Endothelial cell of umbilical vein (primary cell): ENCODE results near the gene KATNB1. TPM values are rescaled to one million over a fixed set of nuclear protein-coding genes. Genes with fewer than 3 reads are reported as not detected.

Experiments used
- BruUV-seq: library from RNA; stranded (reverse); fragments of 400-500 nt; replicated peaks from 2 replicates; lab custom pipeline; 2021; lab: Mats Ljungman, UMichigan
- CTCF ChIA-PET: fragments of 300-600, 350-600 bp; sonication (Branson Sonifier 250); formaldehyde crosslinking; loops from one replicate; lab custom pipeline; 2021; ENCODE audit warnings: antibody characterized with exemption, inconsistent platforms; lab: Charles Lee
- POLR2A ChIA-PET: fragments of 300-600, 350-600 bp; sonication (Branson Sonifier 250); formaldehyde crosslinking; loops from one replicate; lab custom pipeline; 2021; ENCODE audit warnings: antibody characterized with exemption, inconsistent platforms; lab: Charles Lee
- DNase-seq: peaks from one replicate; pipeline ENCODE4 v3.0.0-alpha.2; 2011; ENCODE audit warnings: low read depth, low spot score
- FAIRE-seq: peaks from 2 replicates; lab custom pipeline; 2011; peaks lifted over from hg19 to GRCh38; lab: Jason Lieb, UNC
- H2AFZ ChIP-seq: 2 replicates; pipeline ENCODE4 v1.6.0; 2012; ENCODE audit warnings: low read depth, low read length, control low read depth, inconsistent platforms
- H3K27ac ChIP-seq: 2 replicates; pipeline ENCODE4 v1.5.1; 2011; ENCODE audit warnings: low read depth, mild to moderate bottlenecking, control low read depth, low read length, moderate library complexity; ENCODE audit not compliant: insufficient read depth
- H3K27me3 ChIP-seq, 2 experiments: 2 replicates each; pipeline versions ENCODE4 v1.6.0 to v1.6.1; 2011; ENCODE audit warnings: low read length in 2 of 2, mixed read lengths in 1 of 2; ENCODE audit not compliant: control insufficient read depth in 2 of 2, insufficient read depth in 2 of 2
- H3K36me3 ChIP-seq, 2 experiments: 2 replicates in 1 of 2; 3 replicates in 1 of 2; pipeline ENCODE4 v1.5.1; 2011; ENCODE audit warnings: low read length in 2 of 2, mild to moderate bottlenecking in 1 of 2, moderate library complexity in 1 of 2; ENCODE audit not compliant: control insufficient read depth in 2 of 2, insufficient read depth in 2 of 2; ENCODE audit errors: extremely low read depth in 1 of 2
- H3K4me1 ChIP-seq: 3 replicates; pipeline ENCODE4 v1.5.1; 2011; ENCODE audit warnings: mild to moderate bottlenecking, low read length; ENCODE audit not compliant: control insufficient read depth, insufficient read depth; ENCODE audit errors: extremely low read depth
- H3K4me2 ChIP-seq: 2 replicates; pipeline ENCODE4 v1.6.1; 2011; ENCODE audit warnings: low read length, control low read depth, mixed read lengths; ENCODE audit not compliant: insufficient read depth
- H3K4me3 ChIP-seq, 3 experiments: fragments of 200-600 bp in 1 of 3; sonication (generic), shearing (Covaris generic) in 1 of 3; replicated peaks in 1 of 3; 2 replicates each; pipeline ENCODE4 v1.5.1; 2011 to 2016; ENCODE audit warnings: control low read depth in 3 of 3, low read length in 3 of 3, mild to moderate bottlenecking in 2 of 3, inconsistent platforms in 1 of 3, low read depth in 1 of 3, moderate library complexity in 1 of 3; ENCODE audit not compliant: insufficient read depth in 1 of 3
- H3K79me2 ChIP-seq: 2 replicates; pipeline ENCODE4 v1.6.0; 2012; ENCODE audit warnings: low read length, inconsistent platforms; ENCODE audit not compliant: control insufficient read depth, insufficient read depth
- H3K9ac ChIP-seq: replicated peaks from 2 replicates; pipeline ENCODE3; 2011; ENCODE audit warnings: low read length, control low read depth; ENCODE audit not compliant: insufficient read depth; ENCODE audit errors: extremely low read depth
- H3K9me1 ChIP-seq: replicated peaks from 3 replicates; pipeline ENCODE4 v1.6.0; 2011; ENCODE audit warnings: mild to moderate bottlenecking, low read length; ENCODE audit not compliant: control insufficient read depth, insufficient read depth; ENCODE audit errors: extremely low read depth
- H3K9me3 ChIP-seq: replicated peaks from 2 replicates; pipeline ENCODE4 v1.5.1; 2012; ENCODE audit warnings: low read length, inconsistent platforms; ENCODE audit not compliant: control insufficient read depth, insufficient read depth
- H4K20me1 ChIP-seq: replicated peaks from 2 replicates; pipeline ENCODE3; 2011; ENCODE audit warnings: mild to moderate bottlenecking, low read length; ENCODE audit not compliant: control insufficient read depth, insufficient read depth; ENCODE audit errors: extremely low read depth
- EZH2 ChIP-seq: IDR thresholded peaks from 2 replicates; pipeline ENCODE4 v1.6.1; 2012; ENCODE audit warnings: borderline replicate concordance, low read depth, mild to moderate bottlenecking, moderate library complexity, low read length, inconsistent platforms; ENCODE audit not compliant: severe bottlenecking
- FOS ChIP-seq: IDR thresholded peaks from 2 replicates; pipeline ENCODE4 v1.6.1; 2011; ENCODE audit warnings: mild to moderate bottlenecking, low read length, moderate library complexity, borderline replicate concordance; ENCODE audit not compliant: insufficient read depth
- GATA2 ChIP-seq: IDR thresholded peaks from 2 replicates; pipeline ENCODE4 v1.7.0; 2011; ENCODE audit warnings: low read depth, mild to moderate bottlenecking, moderate library complexity, mixed read lengths, low read length; ENCODE audit not compliant: insufficient read length, insufficient read depth
- JUN ChIP-seq: IDR thresholded peaks from 2 replicates; pipeline ENCODE4 v1.6.1; 2011; ENCODE audit warnings: borderline replicate concordance, low read depth; ENCODE audit not compliant: insufficient read length, insufficient read depth
- MYC ChIP-seq: IDR thresholded peaks from one replicate; pipeline ENCODE4 v1.6.1; 2011; ENCODE audit warnings: mild to moderate bottlenecking, low read depth, low read length
- POLR2A ChIP-seq: IDR thresholded peaks from 2 replicates; pipeline ENCODE4 v1.6.1; 2012; ENCODE audit warnings: low read depth, mild to moderate bottlenecking, control low read depth, low read length
- POLR2AphosphoS5 ChIP-seq: IDR thresholded peaks from 2 replicates; pipeline ENCODE4 v1.6.1; 2012; ENCODE audit warnings: low read depth, mild to moderate bottlenecking, control low read depth, low read length, moderate library complexity; ENCODE audit not compliant: insufficient read depth
- dilution Hi-C: fragments of 300-500 bp; cut with MboI; formaldehyde crosslinking; loops from one replicate; pipeline ENCODE4 v1.15.0; 2019; ENCODE audit warnings: low sequenced_read_pairs; ENCODE audit not compliant: extremely low pct_ligation_motif_present
- intact Hi-C: fragments of 100-400 bp; cut with micrococcal nuclease; formaldehyde crosslinking; loops from one replicate; pipeline ENCODE4 v1.10.0; 2022
- polyA plus RNA-seq, 4 experiments: library from polyadenylated mRNA; depleted of rRNA in 3 of 4; stranded (reverse) in 3 of 4; unstranded in 1 of 4; fragments of >200 nt; gene quantifications; 2 replicates each; pipeline versions ENCODE4 v1.2.1 to v1.2.3, GENCODE V29; 2011 to 2012; ENCODE audit warnings: missing spikeins in 1 of 4
- total RNA-seq: library from RNA; stranded (reverse); gene quantifications from 2 replicates; pipeline ENCODE4 v1.2.3, GENCODE V29; 2021
- TF ChIP-seq, protein P1 (sequence below), 2 donors: IDR thresholded peaks; 1 replicate in 1 of 2; 2 replicates in 1 of 2; pipeline ENCODE4 v1.5.1; 2011; ENCODE audit warnings: low read length in 2 of 2, mild to moderate bottlenecking in 2 of 2, moderate library complexity in 2 of 2, control low read depth in 1 of 2, inconsistent platforms in 1 of 2, low read depth in 1 of 2; ENCODE audit not compliant: insufficient read depth in 1 of 2; ENCODE audit errors: extremely low read depth in 1 of 2
- TF ChIP-seq, protein P2 (sequence below): IDR thresholded peaks from 2 replicates; pipeline ENCODE4 v1.6.1; 2011; ENCODE audit not compliant: insufficient read depth, insufficient read length

KATNB1 gene
- total and polyA plus RNA-seq, 2 donors (not counting 3 experiments of a cell fraction or from before 2014, with no cell fraction given) = 25.9 to 35.9 TPM

DNA sequence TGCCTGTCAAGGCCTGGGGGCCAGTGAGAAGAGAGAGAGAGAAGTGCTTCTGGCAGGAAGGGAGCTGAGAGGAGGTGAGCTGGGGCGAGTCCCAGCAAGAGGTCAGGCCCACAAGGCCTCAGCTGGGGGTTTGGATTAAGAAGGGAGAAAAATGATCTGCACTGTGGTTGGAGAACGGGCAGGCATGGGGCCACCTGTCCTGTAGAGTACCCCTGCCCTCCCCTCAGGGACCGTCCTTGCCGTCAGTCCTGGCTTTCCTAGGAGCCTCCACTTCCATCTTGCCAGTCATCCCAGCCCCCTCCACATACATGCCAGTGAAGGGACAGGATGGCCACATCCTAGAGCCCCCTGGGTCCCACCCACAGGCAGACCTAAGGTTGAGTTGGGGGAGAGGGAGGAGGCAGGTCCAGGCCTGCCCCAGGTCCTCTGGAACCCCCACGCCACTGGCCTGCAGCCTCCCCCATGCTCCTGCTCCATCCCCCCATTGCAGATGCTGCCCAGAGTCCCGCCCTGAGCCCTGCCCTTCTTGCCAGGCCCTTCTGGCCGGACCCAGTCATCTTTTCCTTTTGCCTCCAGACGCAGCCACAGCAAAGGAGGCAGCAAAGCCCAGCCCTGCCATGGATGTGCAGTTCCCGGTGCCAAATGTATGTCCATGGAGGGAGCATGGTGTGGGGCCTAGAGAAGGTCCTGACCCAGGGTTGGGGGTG lies 18.9 kb downstream of the KATNB1 start:
- DNase-seq (no peak), FAIRE-seq (no peak)
- BruUV-seq = no TSS peak
- Histone ChIP-seq H3K36me3 (peaks cover 0 to 27% of the 10 kb centered on the region in 2 experiments), H3K9me3 (no peaks in the 10 kb centered on the region), H3K79me2 (no peaks in the 10 kb centered on the region), H3K4me1 (no peaks in the 10 kb centered on the region), H3K27ac (no peak overlapping the region), H3K9ac (no peak overlapping the region), H2AFZ (no peak overlapping the region), H4K20me1 (no peaks in the 10 kb centered on the region), H3K4me3 (no peak overlapping the region), H3K27me3 (no peaks in the 10 kb centered on the region), H3K9me1 (no peaks in the 10 kb centered on the region), H3K4me2 (no peak overlapping the region)
- intact Hi-C loops = no loop called here
- no peak for TF ChIP-seq MYC
- no peak for TF ChIP-seq EZH2
- TF ChIP-seq, protein P1, sequence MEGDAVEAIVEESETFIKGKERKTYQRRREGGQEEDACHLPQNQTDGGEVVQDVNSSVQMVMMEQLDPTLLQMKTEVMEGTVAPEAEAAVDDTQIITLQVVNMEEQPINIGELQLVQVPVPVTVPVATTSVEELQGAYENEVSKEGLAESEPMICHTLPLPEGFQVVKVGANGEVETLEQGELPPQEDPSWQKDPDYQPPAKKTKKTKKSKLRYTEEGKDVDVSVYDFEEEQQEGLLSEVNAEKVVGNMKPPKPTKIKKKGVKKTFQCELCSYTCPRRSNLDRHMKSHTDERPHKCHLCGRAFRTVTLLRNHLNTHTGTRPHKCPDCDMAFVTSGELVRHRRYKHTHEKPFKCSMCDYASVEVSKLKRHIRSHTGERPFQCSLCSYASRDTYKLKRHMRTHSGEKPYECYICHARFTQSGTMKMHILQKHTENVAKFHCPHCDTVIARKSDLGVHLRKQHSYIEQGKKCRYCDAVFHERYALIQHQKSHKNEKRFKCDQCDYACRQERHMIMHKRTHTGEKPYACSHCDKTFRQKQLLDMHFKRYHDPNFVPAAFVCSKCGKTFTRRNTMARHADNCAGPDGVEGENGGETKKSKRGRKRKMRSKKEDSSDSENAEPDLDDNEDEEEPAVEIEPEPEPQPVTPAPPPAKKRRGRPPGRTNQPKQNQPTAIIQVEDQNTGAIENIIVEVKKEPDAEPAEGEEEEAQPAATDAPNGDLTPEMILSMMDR (IDR thresholded peaks at IDR 0.05; ENCODE audit: extremely low read depth in 1 of 2, insufficient read depth in 1 of 2, low read depth in 1 of 2, low read length in 2 of 2) = no peak
- ChIA-PET CTCF (interaction anchor here (0.8 to 2.8 kb wide), 3 partner anchors 12 to 178 kb away, joined by 3 to 10 read pairs (median 7); no protein-coding TSS in a partner anchor), POLR2A (no interaction called here)
- dilution Hi-C loops = no loop called here

DNA sequence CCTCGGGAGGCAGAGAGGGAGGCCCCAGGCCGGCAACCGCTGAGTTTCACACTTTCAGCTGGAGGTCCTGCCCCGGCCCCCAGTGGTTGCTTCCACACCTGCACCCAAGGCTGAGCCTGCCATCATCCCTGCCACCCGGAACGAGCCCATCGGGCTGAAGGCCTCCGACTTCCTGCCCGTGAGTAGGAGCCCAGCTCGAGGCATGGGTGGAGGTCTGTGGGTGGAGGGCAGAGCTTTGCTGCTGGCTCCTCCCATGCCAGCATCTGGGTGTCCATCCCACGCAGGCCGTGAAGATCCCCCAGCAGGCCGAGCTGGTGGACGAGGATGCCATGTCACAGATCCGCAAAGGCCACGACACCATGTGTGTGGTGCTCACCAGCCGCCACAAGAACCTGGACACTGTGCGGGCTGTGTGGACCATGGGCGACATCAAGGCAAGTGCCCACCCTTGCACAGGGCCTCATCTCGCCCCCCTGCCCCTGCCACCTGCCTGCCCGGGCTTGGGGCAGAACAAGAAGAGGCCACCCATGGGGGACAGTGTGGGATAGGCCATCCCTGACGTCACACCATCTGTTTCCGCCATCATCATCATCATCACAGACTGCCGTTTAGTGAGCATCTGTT lies 19.6 kb downstream of the KATNB1 start:
- H3K4me1 ChIP-seq = no peaks in the 10 kb centered on the region
- BruUV-seq = no TSS peak

More for the DNA sequence above, 19.6 kb downstream of the KATNB1 start:
- no peaks in the 10 kb centered on the region for H3K9me1 ChIP-seq
- no peak overlapping the region for H3K27ac ChIP-seq
- no peaks in the 10 kb centered on the region for H3K27me3 ChIP-seq
- H2AFZ ChIP-seq = no peak overlapping the region
- ChIA-PET POLR2A (no interaction called here), CTCF (interaction anchor here (0.8 to 2.8 kb wide), 5 partner anchors 11 to 245 kb away, joined by 3 to 13 read pairs (median 10); partner anchors contain the start of genes USB1 and ZNF319)
- H3K36me3 ChIP-seq = peaks cover 0 to 33% of the 10 kb centered on the region in 2 experiments
- no peak for DNase-seq
- intact Hi-C loops = no loop called here
- H3K79me2 ChIP-seq = no peaks in the 10 kb centered on the region
- FAIRE-seq = no peak
- H3K4me3 ChIP-seq = no peak overlapping the region
- no peaks in the 10 kb centered on the region for H4K20me1 ChIP-seq
- no peak overlapping the region for H3K4me2 ChIP-seq
- no peak for TF ChIP-seq FOS
- no peak for TF ChIP-seq POLR2AphosphoS5
- no peak for TF ChIP-seq MYC
- TF ChIP-seq, protein P2, sequence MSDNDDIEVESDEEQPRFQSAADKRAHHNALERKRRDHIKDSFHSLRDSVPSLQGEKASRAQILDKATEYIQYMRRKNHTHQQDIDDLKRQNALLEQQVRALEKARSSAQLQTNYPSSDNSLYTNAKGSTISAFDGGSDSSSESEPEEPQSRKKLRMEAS = no peak
- TF ChIP-seq GATA2 = no peak
- no peak for TF ChIP-seq JUN
- no peak for TF ChIP-seq EZH2
- TF ChIP-seq POLR2A = no peak
- TF ChIP-seq, protein P1 (IDR thresholded peaks at IDR 0.05; ENCODE audit: extremely low read depth in 1 of 2, insufficient read depth in 1 of 2, low read depth in 1 of 2, low read length in 2 of 2) = no peak
- dilution Hi-C loops = no loop called here
- H3K9me3 ChIP-seq = no peaks in the 10 kb centered on the region
- no peak overlapping the region for H3K9ac ChIP-seq
